Activated CD8-positive, alpha-beta memory T cell treated with anti-CD3 and anti-CD28 coated beads for 36 hours (primary cell): ENCODE data around the gene CUL3. TPM values are rescaled to one million over a fixed set of nuclear protein-coding genes. Genes with fewer than 3 reads are reported as not detected.
"Not testable (repeated sequence)": the region's sequence is repeated elsewhere in the genome, so short reads cannot be mapped to it uniquely, and the experiment has no call there.

ENCODE experiments used
- CTCF ChIA-PET: fragments of 350-600 bp; sonication (Branson Sonifier 250); formaldehyde crosslinking; loops from one replicate; lab custom pipeline; 2021; ENCODE audit warnings: antibody characterized with exemption; lab: Charles Lee
- POLR2A ChIA-PET: fragments of 350-600 bp; sonication (Branson Sonifier 250); formaldehyde crosslinking; loops from one replicate; lab custom pipeline; 2021; ENCODE audit warnings: antibody characterized with exemption; lab: Charles Lee
- total RNA-seq, 2 experiments: library from RNA; stranded (reverse); gene quantifications; one replicate each; pipeline ENCODE4 v1.2.3, GENCODE V29; 2021

Gene CUL3
- total RNA-seq, result 10 to 100 TPM; 89.6 to 93.7 TPM

- CTCF ChIA-PET, result interaction anchor here (0.6 kb wide), 1 partner anchor 453 kb away, joined by 3 read pairs; no protein-coding TSS in a partner anchor
- POLR2A ChIA-PET, result interaction anchor here (0.6 to 1.8 kb wide), 5 partner anchors 9 to 65 kb away, joined by 3 to 6 read pairs (median 4); no protein-coding TSS in a partner anchor
These were observed at the start of gene CUL3 for GRCh38 chr2:224585211-224586088. Gene CUL3 (minus strand): TSS chr2:224585363. CDS start chr2:224585009, 354 bp downstream.

GRCh38 chr2:224630659-224631550 is 45.7 kb upstream of the CUL3 start:
- CTCF ChIA-PET, result no interaction called here
- POLR2A ChIA-PET, result no interaction called here

- ChIA-PET CTCF (no interaction called here), POLR2A (no interaction called here)
These were observed 43.3 kb upstream of the CUL3 start for GRCh38 chr2:224628416-224628815.

- POLR2A ChIA-PET, result no interaction called here
- CTCF ChIA-PET, result no interaction called here
These were observed 41.6 kb upstream of the CUL3 start for GRCh38 chr2:224626735-224627134.

GRCh38 chr2:224613543-224614286 is 28.6 kb upstream of the CUL3 start:
- CTCF ChIA-PET, result no interaction called here
- POLR2A ChIA-PET, result no interaction called here

GRCh38 chr2:224612578-224612977 is 27.4 kb upstream of the CUL3 start:
- CTCF ChIA-PET, result no interaction called here
- POLR2A ChIA-PET, result no interaction called here

GRCh38 chr2:224611938-224612337 is 26.8 kb upstream of the CUL3 start:
- ChIA-PET POLR2A (no interaction called here), CTCF (no interaction called here)

- CTCF ChIA-PET, result no interaction called here
- POLR2A ChIA-PET, result no interaction called here
These were observed 22.9 kb upstream of the CUL3 start for GRCh38 chr2:224608104-224608503.

GRCh38 chr2:224603746-224604500 is 18.8 kb upstream of the CUL3 start:
- CTCF ChIA-PET, result interaction anchor here (1.0 kb wide), 1 partner anchor 47 kb away, joined by 4 read pairs; no protein-coding TSS in a partner anchor
- POLR2A ChIA-PET, result not testable (repeated sequence)

- ChIA-PET POLR2A (interaction anchor here (0.7 kb wide), 1 partner anchor 24 kb away, joined by 3 read pairs; no protein-coding TSS in a partner anchor), CTCF (interaction anchor here (1.0 kb wide), 1 partner anchor 48 kb away, joined by 4 read pairs; no protein-coding TSS in a partner anchor)
These were observed 17.7 kb upstream of the CUL3 start for GRCh38 chr2:224602778-224603375.

GRCh38 chr2:224601923-224602322 is 16.8 kb upstream of the CUL3 start:
- CTCF ChIA-PET, result no interaction called here
- POLR2A ChIA-PET, result interaction anchor here (0.6 kb wide), 3 partner anchors 17 to 236 kb away, joined by 3 to 4 read pairs (median 3); partner anchors contain the start of gene CUL3

GRCh38 chr2:224598678-224599077 is 13.5 kb upstream of the CUL3 start:
- CTCF ChIA-PET, result no interaction called here
- POLR2A ChIA-PET, result no interaction called here

GRCh38 chr2:224596289-224596688 is 11.1 kb upstream of the CUL3 start:
- POLR2A ChIA-PET, result no interaction called here

GRCh38 chr2:224595518-224595917 is 10.4 kb upstream of the CUL3 start:
- ChIA-PET CTCF (interaction anchor here (0.8 kb wide), 1 partner anchor 193 kb away, joined by 3 read pairs; no protein-coding TSS in a partner anchor), POLR2A (no interaction called here)

More at GRCh38 chr2:224596289-224596688, 11.1 kb upstream of the CUL3 start:
- CTCF ChIA-PET, result no interaction called here

- ChIA-PET CTCF (no interaction called here), POLR2A (no interaction called here)
These were observed 9.7 kb upstream of the CUL3 start for GRCh38 chr2:224594840-224595239.

- ChIA-PET POLR2A (no interaction called here), CTCF (no interaction called here)
These were observed 6.1 kb upstream of the CUL3 start for GRCh38 chr2:224591220-224591619.

- POLR2A ChIA-PET, result interaction anchor here (0.8 to 1.8 kb wide), 3 partner anchors 10 to 66 kb away, joined by 3 to 5 read pairs (median 4); no protein-coding TSS in a partner anchor
- CTCF ChIA-PET, result interaction anchor here (0.6 to 1.1 kb wide), 3 partner anchors 69 to 452 kb away, joined by 3 to 5 read pairs (median 3); no protein-coding TSS in a partner anchor
These were observed 1.0 kb upstream of the CUL3 start for GRCh38 chr2:224586127-224586695.
